B cell (primary cell): ENCODE data around the gene PTPN6. TPM values are rescaled to one million over a fixed set of nuclear protein-coding genes. Genes with fewer than 3 reads are reported as not detected.

Experiments
- ATAC-seq: fragments of 200-7000 bp; cut with Tn5 transposase; one replicate; pipeline ENCODE4 v1.10.0; 2021; ENCODE audit warnings: low read depth, mild to moderate bottlenecking, moderate number of reproducible peaks, moderate library complexity
- CTCF ChIA-PET: fragments of 350-600 bp; sonication (Branson Sonifier 250); formaldehyde crosslinking; loops from one replicate; lab custom pipeline; 2021; ENCODE audit warnings: antibody characterized with exemption, inconsistent platforms; lab: Charles Lee
- POLR2A ChIA-PET: fragments of 350-600 bp; sonication (Branson Sonifier 250); formaldehyde crosslinking; loops from one replicate; lab custom pipeline; 2021; ENCODE audit warnings: antibody characterized with exemption; lab: Charles Lee
- DNase-seq: peaks from one replicate; pipeline ENCODE4 v3.0.0; 2013
- H2AFZ ChIP-seq: 2 replicates; pipeline ENCODE4 v1.6.1; 2012; ENCODE audit warnings: mild to moderate bottlenecking, low read depth, low read length; ENCODE audit not compliant: insufficient read depth, poor library complexity, severe bottlenecking
- H3K27ac ChIP-seq, 2 donors: 1 replicate in 1 of 2; 2 replicates in 1 of 2; pipeline ENCODE4 v1.5.1; 2012 to 2013; ENCODE audit warnings: low read length in 2 of 2, mild to moderate bottlenecking in 2 of 2, moderate library complexity in 1 of 2
- H3K27me3 ChIP-seq, 4 experiments: fragments of 200-600 bp in 1 of 4; sonication (generic) in 1 of 4; replicated peaks in 1 of 4; 1 replicate in 2 of 4; 2 replicates in 2 of 4; pipeline versions ENCODE4 v1.6.1 to v1.7.0; 2013 to 2016; ENCODE audit warnings: low read length in 3 of 4, mild to moderate bottlenecking in 2 of 4, mixed read lengths in 1 of 4, moderate library complexity in 1 of 4; ENCODE audit not compliant: insufficient read depth in 4 of 4, control insufficient read depth in 3 of 4; ENCODE audit errors: control extremely low read depth in 1 of 4
- H3K36me3 ChIP-seq, 2 experiments: replicated peaks in 1 of 2; 1 replicate in 1 of 2; 2 replicates in 1 of 2; pipeline versions ENCODE4 v1.6.1 to v1.7.1; 2013; ENCODE audit warnings: low read length in 1 of 2; ENCODE audit not compliant: insufficient read depth in 2 of 2, control insufficient read depth in 1 of 2; ENCODE audit errors: control extremely low read depth in 1 of 2, extremely low read depth in 1 of 2
- H3K4me1 ChIP-seq, 2 donors: fragments of 200-600 bp in 1 of 2; sonication (generic) in 1 of 2; 1 replicate in 1 of 2; 2 replicates in 1 of 2; pipeline versions ENCODE4 v1.5.1 to v1.6.1; 2013 to 2017; ENCODE audit warnings: low read length in 2 of 2; ENCODE audit not compliant: control insufficient read depth in 2 of 2, insufficient read depth in 2 of 2
- H3K4me2 ChIP-seq: replicated peaks from 2 replicates; pipeline ENCODE3; 2012; ENCODE audit warnings: mild to moderate bottlenecking, low read depth, low read length; ENCODE audit not compliant: poor library complexity, severe bottlenecking
- H3K4me3 ChIP-seq, 5 experiments: fragments of 200-600 bp in 1 of 5; sonication (generic) in 1 of 5; 1 replicate in 3 of 5; 2 replicates in 2 of 5; pipeline versions ENCODE4 v1.5.1 to v1.7.0; 2011 to 2016; ENCODE audit warnings: low read length in 4 of 5, mild to moderate bottlenecking in 4 of 5, low read depth in 2 of 5, control low read depth in 1 of 5, moderate library complexity in 1 of 5; ENCODE audit not compliant: insufficient read depth in 1 of 5; ENCODE audit errors: control extremely low read depth in 1 of 5, extremely low read depth in 1 of 5
- H3K79me2 ChIP-seq: fragments of 200-600 bp; sonication (generic); one replicate; pipeline ENCODE4 v1.6.0; 2016; ENCODE audit warnings: low read length; ENCODE audit not compliant: control insufficient read depth, insufficient read depth
- H3K9ac ChIP-seq: fragments of 200-600 bp; sonication (generic); 2 replicates; pipeline ENCODE4 v1.6.1; 2017; ENCODE audit warnings: mild to moderate bottlenecking, low read length, moderate library complexity
- H3K9me3 ChIP-seq, 3 donors: one replicate each; pipeline versions ENCODE4 v1.6.1 to v1.7.1; 2013; ENCODE audit warnings: low read length in 2 of 3; ENCODE audit not compliant: control insufficient read depth in 2 of 3, insufficient read depth in 1 of 3; ENCODE audit errors: control extremely low read depth in 1 of 3
- H4K20me1 ChIP-seq: 2 replicates; pipeline ENCODE4 v1.6.0; 2012; ENCODE audit warnings: mild to moderate bottlenecking, low read length; ENCODE audit not compliant: insufficient read depth, control insufficient read depth, poor library complexity, severe bottlenecking
- H3K27ac Mint-ChIP-seq: one replicate; pipeline ENCODE4 v1.8.0; 2021; ENCODE audit warnings: mixed read lengths
- H3K27me3 Mint-ChIP-seq: one replicate; pipeline ENCODE4 v1.8.0; 2021; ENCODE audit warnings: mixed read lengths
- H3K4me1 Mint-ChIP-seq: one replicate; pipeline ENCODE4 v1.8.0; 2021; ENCODE audit warnings: mixed read lengths
- H3K4me3 Mint-ChIP-seq: one replicate; pipeline ENCODE4 v1.8.0; 2021; ENCODE audit warnings: mixed read lengths
- H3K9me3 Mint-ChIP-seq: one replicate; pipeline ENCODE4 v1.8.0; 2022; ENCODE audit warnings: mixed read lengths; ENCODE audit not compliant: insufficient read depth
- EZH2 ChIP-seq: IDR thresholded peaks from 2 replicates; pipeline ENCODE4 v1.6.1; 2012; ENCODE audit warnings: borderline replicate concordance, low read depth, mild to moderate bottlenecking, moderate library complexity, low read length; ENCODE audit not compliant: insufficient read depth, poor library complexity, severe bottlenecking
- WGBS: methylation state at CpG from one replicate; pipeline ENCODE4 v1.1.5; 2013; ENCODE audit warnings: missing lambda C conversion rate; ENCODE audit not compliant: insufficient coverage; 5-methylcytosine and 5-hydroxymethylcytosine counted together
- intact Hi-C: fragments of 100-400 bp; cut with micrococcal nuclease; formaldehyde crosslinking; loops from one replicate; pipeline ENCODE4 v1.10.0; 2022
- polyA plus RNA-seq: library from polyadenylated mRNA; depleted of rRNA; stranded (reverse); fragments of >200 nt; gene quantifications from 2 replicates; pipeline ENCODE4 v1.2.3, GENCODE V29; 2012
- total RNA-seq, 2 donors: library from RNA; stranded (reverse); fragments of 120-200 nt in 1 of 2; gene quantifications; 1 replicate in 1 of 2; 2 replicates in 1 of 2; pipeline versions ENCODE4 v1.2.3 to v1.2.4, GENCODE V29; 2013 to 2022
- TF ChIP-seq, protein P1 (sequence below): fragments of 200-600 bp; IDR thresholded peaks from one replicate; pipeline ENCODE4 v1.8.0; 2022; ENCODE audit warnings: antibody characterized with exemption, mild to moderate bottlenecking

Gene PTPN6
- total and polyA plus RNA-seq, 2 donors (not counting 1 experiment from before 2014, with no cell fraction given) = 312 to 874 TPM

DNA sequence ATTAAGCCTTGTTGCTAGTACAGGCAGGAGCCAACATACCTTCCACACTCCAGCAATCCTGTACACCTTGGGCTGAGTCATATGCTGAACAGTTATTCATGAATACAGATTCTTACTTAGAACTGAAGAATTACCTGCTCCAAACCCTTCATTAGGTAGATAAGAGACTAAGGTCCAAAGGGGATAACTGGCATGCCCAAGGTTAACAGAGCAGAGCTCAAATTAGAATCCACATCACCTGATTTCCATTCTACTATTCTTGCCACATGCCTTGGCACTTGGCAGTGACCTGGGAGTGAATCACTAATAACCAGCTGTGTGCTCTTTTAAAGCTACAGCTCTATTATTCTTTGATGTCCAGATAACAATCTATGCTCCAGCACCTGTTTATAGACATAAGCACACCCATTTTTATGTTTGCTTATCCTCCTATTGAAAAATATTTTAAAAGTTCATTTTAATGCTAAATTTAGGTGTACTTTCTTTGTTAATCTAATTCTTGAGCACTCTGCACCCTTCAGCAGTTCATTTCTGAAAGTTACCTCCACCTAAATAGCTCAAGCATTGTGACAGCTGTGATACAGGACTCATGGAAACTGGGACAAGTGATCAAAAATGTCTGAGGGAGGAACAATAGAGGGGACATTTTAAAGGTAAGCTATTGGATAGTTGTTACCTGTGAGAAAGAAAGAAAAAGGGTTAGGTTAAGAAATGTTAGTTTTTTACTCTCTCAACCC is 47.7 kb downstream of the PTPN6 start:
- no peak overlapping the region for H3K4me3 ChIP-seq
- intact Hi-C loops = no loop called here
- Mint-ChIP-seq H3K4me1 (no peaks in the 10 kb centered on the region), H3K27ac (no peak overlapping the region), H3K27me3 (no peaks in the 10 kb centered on the region), H3K9me3 (no peaks in the 10 kb centered on the region), H3K4me3 (no peak overlapping the region)
- CTCF ChIA-PET = interaction anchor here (0.9 to 1.5 kb wide), 4 partner anchors 9 to 19 kb away, joined by 3 to 4 read pairs (median 3); partner anchors contain the start of gene LPCAT3
- TF ChIP-seq, protein P1, sequence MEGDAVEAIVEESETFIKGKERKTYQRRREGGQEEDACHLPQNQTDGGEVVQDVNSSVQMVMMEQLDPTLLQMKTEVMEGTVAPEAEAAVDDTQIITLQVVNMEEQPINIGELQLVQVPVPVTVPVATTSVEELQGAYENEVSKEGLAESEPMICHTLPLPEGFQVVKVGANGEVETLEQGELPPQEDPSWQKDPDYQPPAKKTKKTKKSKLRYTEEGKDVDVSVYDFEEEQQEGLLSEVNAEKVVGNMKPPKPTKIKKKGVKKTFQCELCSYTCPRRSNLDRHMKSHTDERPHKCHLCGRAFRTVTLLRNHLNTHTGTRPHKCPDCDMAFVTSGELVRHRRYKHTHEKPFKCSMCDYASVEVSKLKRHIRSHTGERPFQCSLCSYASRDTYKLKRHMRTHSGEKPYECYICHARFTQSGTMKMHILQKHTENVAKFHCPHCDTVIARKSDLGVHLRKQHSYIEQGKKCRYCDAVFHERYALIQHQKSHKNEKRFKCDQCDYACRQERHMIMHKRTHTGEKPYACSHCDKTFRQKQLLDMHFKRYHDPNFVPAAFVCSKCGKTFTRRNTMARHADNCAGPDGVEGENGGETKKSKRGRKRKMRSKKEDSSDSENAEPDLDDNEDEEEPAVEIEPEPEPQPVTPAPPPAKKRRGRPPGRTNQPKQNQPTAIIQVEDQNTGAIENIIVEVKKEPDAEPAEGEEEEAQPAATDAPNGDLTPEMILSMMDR = no peak
- TF ChIP-seq EZH2 = no peak
- H2AFZ ChIP-seq = no peak overlapping the region
- no peak overlapping the region for H3K27ac ChIP-seq
- POLR2A ChIA-PET = interaction anchor here (0.6 kb wide), 1 partner anchor 310 kb away, joined by 5 read pairs; the partner anchor contains the start of gene ZNF384
- no peak overlapping the region for H3K9ac ChIP-seq
- no peaks in the 10 kb centered on the region for H4K20me1 ChIP-seq
- H3K27me3 ChIP-seq = no peaks in the 10 kb centered on the region
- no peak overlapping the region for H3K4me2 ChIP-seq
- no peaks in the 10 kb centered on the region for H3K4me1 ChIP-seq
- peaks cover 25% of the 10 kb centered on the region for H3K79me2 ChIP-seq
- DNase-seq (no peak), ATAC-seq (no peak)
- no peaks in the 10 kb centered on the region for H3K9me3 ChIP-seq
- H3K36me3 ChIP-seq = peaks cover 2 to 23% of the 10 kb centered on the region in 2 experiments

DNA sequence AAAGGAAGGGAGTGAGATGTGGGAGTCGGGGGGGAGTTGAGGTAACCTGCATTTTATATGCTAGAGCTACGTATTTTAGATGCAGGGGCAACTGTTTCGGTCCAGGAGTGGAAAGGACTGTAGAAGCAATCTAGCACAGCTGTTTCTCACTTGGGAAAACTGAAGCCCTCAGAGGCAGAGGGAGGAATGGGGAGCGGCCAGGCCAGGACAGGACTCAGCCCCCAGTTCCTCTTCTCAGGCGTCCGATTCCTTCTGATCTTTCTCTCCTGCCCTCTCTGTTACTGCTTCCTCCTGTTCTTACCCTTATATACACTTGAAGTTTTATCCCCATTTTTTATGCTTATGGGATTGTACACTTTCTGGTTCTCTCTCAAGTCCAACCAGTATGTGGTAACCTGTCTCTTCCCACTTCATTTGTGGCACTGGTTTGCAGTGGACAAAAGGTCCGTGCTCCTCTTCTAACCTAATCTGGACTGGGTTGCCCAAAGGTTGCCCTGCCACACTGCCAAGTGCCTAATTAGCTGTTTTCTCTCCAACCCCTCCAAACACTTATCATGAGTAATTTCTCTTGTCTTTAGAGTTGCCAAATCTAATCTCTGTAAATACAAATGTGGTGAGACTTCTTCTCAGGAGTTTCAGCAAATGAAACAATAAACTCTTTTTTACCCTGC is 50.9 kb downstream of the PTPN6 start:
- Histone ChIP-seq H3K27ac (no peak overlapping the region), H3K9ac (no peak overlapping the region), H3K9me3 (no peaks in the 10 kb centered on the region), H2AFZ (no peak overlapping the region), H3K4me1 (no peaks in the 10 kb centered on the region), H3K79me2 (peaks cover 24% of the 10 kb centered on the region), H3K27me3 (no peaks in the 10 kb centered on the region), H4K20me1 (no peaks in the 10 kb centered on the region), H3K4me2 (no peak overlapping the region), H3K36me3 (peaks cover 2 to 30% of the 10 kb centered on the region in 2 experiments), H3K4me3 (no peak overlapping the region)
- ChIA-PET CTCF (no interaction called here), POLR2A (no interaction called here)
- 100% methylated on average over 3 of the region's 7 CpGs for WGBS
- no peak overlapping the region for H3K27ac Mint-ChIP-seq
- DNase-seq (no peak), ATAC-seq (no peak)
- TF ChIP-seq, protein P1 = no peak
- TF ChIP-seq EZH2 = no peak
- H3K27me3 Mint-ChIP-seq = no peaks in the 10 kb centered on the region
- intact Hi-C loops = no loop called here
- no peaks in the 10 kb centered on the region for H3K9me3 Mint-ChIP-seq
- peaks cover 2% of the 10 kb centered on the region for H3K4me1 Mint-ChIP-seq
- H3K4me3 Mint-ChIP-seq = no peak overlapping the region
